Parathyroid adenoma (tissue), 2 donors: Measurements from ENCODE around the gene POLK.

Source experiments
- H2AFZ ChIP-seq: fragments of 300-600 bp; sonication (generic); one replicate; pipeline ENCODE4 v1.7.0; 2017; ENCODE audit warnings: antibody characterized with exemption, mild to moderate bottlenecking
- H3K27ac ChIP-seq: fragments of 300-600 bp; sonication (generic); one replicate; pipeline ENCODE4 v1.7.0; 2017
- H3K27me3 ChIP-seq: fragments of 300-600 bp; sonication (generic); one replicate; pipeline ENCODE4 v1.7.0; 2017; ENCODE audit warnings: low read length; ENCODE audit not compliant: control insufficient read depth, insufficient read depth
- H3K36me3 ChIP-seq: fragments of 300-600 bp; sonication (generic); one replicate; pipeline ENCODE4 v1.7.0; 2017; ENCODE audit warnings: low read length; ENCODE audit not compliant: control insufficient read depth, insufficient read depth
- H3K4me1 ChIP-seq: fragments of 300-600 bp; sonication (generic); one replicate; pipeline ENCODE4 v1.7.0; 2017; ENCODE audit warnings: control low read depth
- H3K4me2 ChIP-seq: fragments of 300-600 bp; sonication (generic); one replicate; pipeline ENCODE4 v1.7.0; 2017; ENCODE audit warnings: low read length
- H3K4me3 ChIP-seq: fragments of 300-600 bp; sonication (generic); one replicate; pipeline ENCODE4 v1.7.0; 2017; ENCODE audit warnings: low read depth, low read length
- H3K79me2 ChIP-seq: fragments of 300-600 bp; sonication (generic); one replicate; pipeline ENCODE4 v1.7.0; 2017; ENCODE audit warnings: control low read depth
- H3K9ac ChIP-seq: fragments of 300-600 bp; sonication (generic); one replicate; pipeline ENCODE4 v1.7.0; 2017; ENCODE audit warnings: mild to moderate bottlenecking
- H3K9me3 ChIP-seq: fragments of 300-600 bp; sonication (generic); one replicate; pipeline ENCODE4 v1.7.0; 2017; ENCODE audit warnings: low read length; ENCODE audit not compliant: control insufficient read depth
- TF ChIP-seq, protein P1 (sequence below): fragments of 300-600 bp; sonication (generic); IDR thresholded peaks from one replicate; pipeline ENCODE4 v1.7.0; 2017; ENCODE audit warnings: antibody characterized with exemption, mild to moderate bottlenecking
- donor health status: primary hyperparathyroidism.

POLK gene

DNA sequence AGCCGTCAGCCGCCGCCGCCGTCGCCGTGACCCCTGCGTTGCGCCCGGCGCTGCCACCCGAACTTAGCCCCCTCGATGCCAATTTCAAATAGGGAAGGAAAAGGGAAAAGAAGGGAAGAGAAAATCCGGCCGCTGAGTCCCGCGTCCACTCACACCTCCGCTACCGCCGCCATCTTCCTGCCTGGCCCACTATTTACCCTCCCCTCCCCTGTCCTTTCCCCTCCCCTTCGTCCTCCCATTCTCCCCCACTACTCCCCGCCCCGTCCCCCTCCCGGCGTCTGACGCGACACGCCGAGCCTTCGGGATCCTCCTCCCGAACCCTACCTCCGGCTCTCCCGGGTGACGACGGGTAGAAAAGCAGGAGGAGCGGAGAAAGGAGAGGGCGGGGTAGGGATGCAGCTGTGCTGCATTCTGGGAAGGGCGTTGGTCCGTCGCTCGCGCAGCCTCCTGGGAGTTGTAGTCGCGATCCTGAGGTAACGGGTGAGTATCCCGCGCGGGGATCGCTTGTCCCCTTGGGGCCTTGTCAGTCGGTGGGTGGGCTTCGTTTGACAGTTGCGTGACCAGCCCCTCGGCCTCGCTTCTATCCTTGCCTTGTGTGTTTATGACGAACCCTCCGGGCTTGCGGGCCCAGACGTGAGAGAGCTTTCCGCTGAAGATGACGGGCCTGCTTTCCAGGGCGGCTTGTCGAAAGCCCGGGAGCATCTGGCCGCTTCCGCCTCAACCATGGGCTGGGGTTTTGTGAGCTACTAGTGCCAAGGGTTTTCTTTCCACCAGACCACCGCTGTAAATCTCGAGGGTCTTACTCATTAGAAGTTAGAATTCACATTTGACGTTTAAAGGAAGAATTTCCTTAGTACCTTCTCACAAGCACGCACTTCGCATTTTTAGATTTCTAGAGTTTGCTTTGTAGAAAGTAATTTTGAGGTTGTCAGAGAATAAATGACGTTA lies at the start of gene POLK, which contains the start of gene CERT1:
TSS of gene POLK (plus strand) at position 457 of the 948 bp plus-strand sequence.
TSS of gene CERT1 (minus strand) at position 195 of the 948 bp plus-strand sequence. CDS start 422 bp downstream, outside the sequence.
- peak within 1 kb of the TSS; percentile 94 for H3K4me3 ChIP-seq
- no peaks in the 10 kb centered on the region for H3K9me3 ChIP-seq
- peak within 1 kb of the TSS; percentile 83 for H3K4me2 ChIP-seq
- peaks cover 67% of the 10 kb centered on the region for H3K79me2 ChIP-seq
- TF ChIP-seq, protein P1, sequence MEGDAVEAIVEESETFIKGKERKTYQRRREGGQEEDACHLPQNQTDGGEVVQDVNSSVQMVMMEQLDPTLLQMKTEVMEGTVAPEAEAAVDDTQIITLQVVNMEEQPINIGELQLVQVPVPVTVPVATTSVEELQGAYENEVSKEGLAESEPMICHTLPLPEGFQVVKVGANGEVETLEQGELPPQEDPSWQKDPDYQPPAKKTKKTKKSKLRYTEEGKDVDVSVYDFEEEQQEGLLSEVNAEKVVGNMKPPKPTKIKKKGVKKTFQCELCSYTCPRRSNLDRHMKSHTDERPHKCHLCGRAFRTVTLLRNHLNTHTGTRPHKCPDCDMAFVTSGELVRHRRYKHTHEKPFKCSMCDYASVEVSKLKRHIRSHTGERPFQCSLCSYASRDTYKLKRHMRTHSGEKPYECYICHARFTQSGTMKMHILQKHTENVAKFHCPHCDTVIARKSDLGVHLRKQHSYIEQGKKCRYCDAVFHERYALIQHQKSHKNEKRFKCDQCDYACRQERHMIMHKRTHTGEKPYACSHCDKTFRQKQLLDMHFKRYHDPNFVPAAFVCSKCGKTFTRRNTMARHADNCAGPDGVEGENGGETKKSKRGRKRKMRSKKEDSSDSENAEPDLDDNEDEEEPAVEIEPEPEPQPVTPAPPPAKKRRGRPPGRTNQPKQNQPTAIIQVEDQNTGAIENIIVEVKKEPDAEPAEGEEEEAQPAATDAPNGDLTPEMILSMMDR: no peak
- H3K9ac ChIP-seq: peak within 1 kb of the TSS; percentile 90
- H3K4me1 ChIP-seq: peaks cover 13% of the 10 kb centered on the region
- no peaks in the 10 kb centered on the region for H3K36me3 ChIP-seq
- H3K27ac ChIP-seq: peak within 1 kb of the TSS; percentile 89
- H3K27me3 ChIP-seq: no peaks in the 10 kb centered on the region
- H2AFZ ChIP-seq: peak within 1 kb of the TSS; percentile 96

DNA sequence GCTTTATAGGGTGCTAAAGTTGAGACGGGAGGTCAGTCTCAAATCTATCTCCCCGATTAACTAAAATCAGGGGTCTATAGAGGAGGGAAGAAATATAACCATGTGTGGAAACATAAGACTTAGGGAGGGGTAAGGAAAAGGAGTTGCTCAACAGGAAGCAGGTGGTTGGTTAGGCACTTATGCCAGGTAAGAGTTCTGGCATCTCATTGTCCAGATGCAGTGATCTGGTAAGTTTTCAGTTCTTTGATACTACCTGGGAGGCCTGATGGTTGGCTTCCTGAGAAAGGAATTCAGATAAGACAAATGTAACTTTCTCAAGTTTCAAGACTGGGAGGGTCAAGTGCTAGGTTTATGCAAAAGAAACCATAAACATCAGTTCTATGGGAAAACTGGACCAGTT lies 48.0 kb upstream of the POLK start:
- Histone ChIP-seq H3K4me3 (no peak overlapping the region), H3K36me3 (no peaks in the 10 kb centered on the region), H3K79me2 (peaks cover 31% of the 10 kb centered on the region), H3K4me2 (no peak overlapping the region), H3K9ac (no peak overlapping the region), H2AFZ (no peak overlapping the region), H3K4me1 (peaks cover 2% of the 10 kb centered on the region), H3K9me3 (no peaks in the 10 kb centered on the region), H3K27ac (no peak overlapping the region), H3K27me3 (no peaks in the 10 kb centered on the region)
- TF ChIP-seq, protein P1: no peak

DNA sequence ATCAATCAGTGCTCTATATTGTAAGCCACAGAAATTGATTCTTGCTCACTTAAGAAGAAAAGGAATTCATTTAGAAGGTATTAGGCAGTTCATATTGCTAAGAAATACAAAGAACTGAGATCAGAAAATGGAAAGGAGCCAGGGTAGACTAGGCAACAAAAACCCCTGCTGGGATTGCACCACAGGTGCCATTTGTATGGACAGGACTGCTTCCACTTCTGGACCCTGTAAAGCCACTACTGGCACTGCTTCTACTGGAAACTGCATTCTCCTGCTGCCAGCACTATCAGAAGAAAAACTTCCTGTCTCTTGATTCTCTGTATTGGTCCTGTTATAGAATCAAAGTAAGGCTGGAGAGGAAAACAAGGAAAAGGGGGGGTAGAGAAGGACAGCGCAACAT lies 46.2 kb upstream of the POLK start:
- Histone ChIP-seq H3K27ac (no peak overlapping the region), H2AFZ (no peak overlapping the region), H3K9ac (no peak overlapping the region), H3K27me3 (no peaks in the 10 kb centered on the region), H3K79me2 (peaks cover 29% of the 10 kb centered on the region), H3K4me3 (no peak overlapping the region), H3K4me1 (peaks cover 2% of the 10 kb centered on the region), H3K9me3 (no peaks in the 10 kb centered on the region), H3K4me2 (no peak overlapping the region), H3K36me3 (no peaks in the 10 kb centered on the region)
- TF ChIP-seq, protein P1: no peak

DNA sequence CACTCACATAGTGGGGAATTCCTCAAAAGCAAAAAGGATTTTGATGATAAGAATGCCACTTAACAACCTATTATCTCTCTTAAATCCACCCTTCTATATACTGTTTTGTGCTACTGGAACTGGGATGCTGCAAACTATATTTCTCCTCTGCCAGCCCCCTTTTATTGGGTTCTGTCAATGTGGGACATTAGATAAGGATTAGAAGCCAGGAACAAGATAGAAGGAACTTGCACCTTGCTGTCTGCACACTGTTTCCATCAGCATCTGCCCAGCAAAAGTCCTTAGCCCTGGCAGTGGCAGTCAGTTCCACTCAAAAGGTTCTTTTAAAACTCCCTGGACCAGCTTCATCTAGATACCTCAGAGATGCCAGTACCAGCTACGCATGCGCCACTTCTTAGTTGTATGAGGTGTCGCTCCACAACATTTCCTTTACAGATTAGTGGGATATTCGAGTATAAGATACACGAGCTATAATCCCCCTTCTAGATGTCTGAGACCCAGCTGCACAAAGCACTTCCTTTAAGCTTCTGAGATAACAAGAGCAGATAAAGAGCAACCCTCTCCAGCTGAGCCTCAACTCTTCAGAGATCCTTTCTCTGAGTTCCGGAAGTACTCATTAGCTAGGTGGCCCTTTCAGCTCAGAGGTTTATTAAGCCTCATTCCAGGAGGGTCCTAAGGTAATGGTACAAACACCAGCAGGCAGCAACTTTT lies 45.5 kb upstream of the POLK start:
- Histone ChIP-seq H3K9ac (no peak overlapping the region), H3K36me3 (no peaks in the 10 kb centered on the region), H3K27ac (no peak overlapping the region), H3K9me3 (no peaks in the 10 kb centered on the region), H2AFZ (no peak overlapping the region), H3K79me2 (peaks cover 24% of the 10 kb centered on the region), H3K4me2 (no peak overlapping the region), H3K27me3 (no peaks in the 10 kb centered on the region), H3K4me3 (no peak overlapping the region), H3K4me1 (peaks cover 2% of the 10 kb centered on the region)
- TF ChIP-seq, protein P1: no peak
